Fibroblast of skin of left quadriceps (primary cell): Measurements from ENCODE around the gene SLC8A2.

Source experiments
- DNase-seq, 2 experiments: peaks; one replicate each; pipeline ENCODE4 v3.0.0-alpha.2; 2013; ENCODE audit warnings: low read depth in 2 of 2

The SLC8A2 gene

GRCh38 chr19:47430041-47430802 lies 41.5 kb downstream of the SLC8A2 start:
- no peak for DNase-seq

- DNase-seq: no peak
Observed at GRCh38 chr19:47429140-47429793, 42.4 kb downstream of the SLC8A2 start.

GRCh38 chr19:47428177-47428894 lies 43.4 kb downstream of the SLC8A2 start:
- DNase-seq: peak; percentile 99

GRCh38 chr19:47427241-47428176 lies 44.2 kb downstream of the SLC8A2 start:
- no peak for DNase-seq

- DNase-seq: no peak
Observed at GRCh38 chr19:47423203-47423882, 48.4 kb downstream of the SLC8A2 start.

DNA sequence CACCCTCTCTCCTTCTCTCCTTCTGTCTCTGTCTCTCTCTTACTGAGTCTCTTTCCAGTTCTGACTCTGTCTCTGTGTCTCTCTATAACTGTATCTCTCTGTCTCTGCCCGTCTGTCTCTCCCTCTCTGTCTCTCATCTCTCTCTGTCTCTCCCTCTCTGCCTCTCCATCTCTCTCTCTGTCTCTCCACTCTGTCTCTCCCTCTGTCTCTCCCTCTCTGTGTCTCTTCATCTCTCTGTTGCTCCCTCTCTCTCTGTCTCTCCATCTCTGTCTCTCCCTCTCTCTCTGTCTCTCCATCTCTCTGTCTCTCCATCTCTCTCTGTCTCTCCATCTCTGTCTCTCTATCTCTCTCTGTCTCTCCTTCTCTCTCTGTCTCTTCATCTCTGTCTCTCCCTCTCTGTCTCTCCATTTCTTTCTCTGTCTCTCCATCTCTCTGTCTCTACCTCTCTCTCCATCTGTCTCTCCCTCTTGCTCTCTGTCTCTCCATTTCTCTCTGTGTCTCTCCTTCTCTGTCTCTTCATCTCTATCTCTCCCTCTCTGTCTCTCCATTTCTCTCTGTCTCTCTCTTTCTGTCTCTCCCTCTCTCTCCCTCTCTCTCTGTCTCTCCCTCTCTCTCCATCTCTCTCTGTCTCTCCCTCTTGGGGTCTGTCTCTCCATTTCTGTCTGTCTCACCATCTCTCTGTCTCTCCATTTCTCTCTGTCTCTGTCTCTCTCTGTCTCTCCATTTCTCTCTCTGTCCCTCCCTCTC lies 49.1 kb downstream of the SLC8A2 start:
- no peak for DNase-seq

GRCh38 chr19:47421844-47422395 lies 49.8 kb downstream of the SLC8A2 start:
- no peak for DNase-seq

DNA sequence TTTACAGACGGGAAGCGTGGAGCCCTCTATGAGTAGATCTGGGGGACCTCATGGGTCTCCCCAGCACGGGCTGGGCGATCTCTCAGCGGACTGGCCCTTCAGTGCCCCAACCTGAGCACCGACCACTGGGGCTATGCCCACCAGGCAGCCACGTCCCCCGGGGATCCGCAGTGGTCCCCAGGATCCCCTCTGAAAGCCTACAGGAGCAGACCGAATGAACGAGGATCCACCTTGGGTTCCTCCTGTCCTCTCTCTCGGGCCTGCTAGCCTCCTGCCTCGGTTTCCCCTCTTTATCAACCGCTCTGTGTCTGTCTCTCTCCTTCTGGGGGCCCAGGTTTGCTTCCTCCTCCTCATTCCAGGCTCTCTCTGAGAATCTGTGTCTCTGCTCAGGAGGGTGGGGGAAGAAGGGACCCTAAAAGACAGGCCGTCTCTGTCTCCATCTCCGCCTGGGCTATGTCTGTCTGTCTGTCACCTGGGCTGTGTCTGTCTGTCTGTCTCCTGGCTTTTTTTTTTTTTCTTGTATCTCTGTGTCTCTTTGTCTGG lies 50.4 kb downstream of the SLC8A2 start:
- no peak for DNase-seq

DNA sequence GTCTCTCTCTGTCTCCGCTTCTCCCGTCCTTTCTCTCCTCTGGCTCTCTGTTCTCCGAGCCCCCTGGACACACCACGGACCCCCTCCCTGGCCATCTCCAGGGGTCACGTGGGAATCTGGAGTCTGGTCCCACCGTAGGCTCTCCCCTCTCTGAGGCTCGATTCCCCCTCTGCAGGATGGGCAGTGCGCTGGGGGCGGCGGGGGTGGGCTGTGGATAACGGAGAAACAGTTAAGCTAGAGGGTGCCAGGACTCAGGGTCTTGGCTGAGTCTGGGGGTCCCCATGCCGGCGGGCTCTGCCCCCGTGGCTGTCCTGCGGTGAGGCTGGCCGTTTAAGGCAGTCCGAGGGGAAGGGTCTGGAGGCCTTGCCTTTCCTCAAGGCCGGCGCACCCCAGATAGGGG lies 51.9 kb downstream of the SLC8A2 start:
- DNase-seq: no peak

DNA sequence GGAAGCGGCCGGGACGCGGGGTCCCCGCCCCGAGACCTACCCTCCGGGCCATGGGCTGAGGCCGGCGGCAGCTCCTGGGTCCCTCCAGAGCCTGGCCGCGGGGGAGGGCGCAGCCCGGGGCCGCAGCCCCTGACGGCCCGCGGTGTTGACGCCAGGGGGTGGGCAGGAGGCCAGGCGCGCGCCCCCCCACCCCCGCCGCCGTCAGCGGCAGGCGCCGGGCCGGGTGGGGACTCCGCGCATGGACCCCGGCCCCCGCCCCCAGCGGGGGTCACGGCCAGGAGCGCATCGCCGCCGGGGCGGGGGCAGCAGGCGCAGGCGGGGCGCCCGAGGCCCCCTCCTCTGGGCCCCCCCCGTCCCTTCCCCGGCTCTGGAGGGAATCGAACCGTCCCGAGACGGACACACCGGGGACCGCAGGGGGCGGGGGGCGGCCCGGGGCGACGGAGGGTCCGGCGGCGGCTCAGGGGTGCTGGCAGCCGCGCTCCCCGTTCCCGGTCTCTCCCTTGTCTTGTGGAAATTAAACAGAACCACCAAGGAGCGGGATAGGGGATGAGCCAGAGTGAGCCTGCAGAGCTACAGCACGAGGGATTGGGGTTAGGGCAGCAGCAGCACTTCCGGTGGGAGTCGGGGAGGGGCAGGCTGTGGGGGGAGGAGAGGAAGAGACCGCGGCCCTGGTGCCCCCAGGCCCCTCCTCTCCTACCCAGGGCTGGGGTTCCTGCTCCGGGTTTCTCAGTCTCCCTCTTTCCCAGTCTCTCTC lies 52.5 kb downstream of the SLC8A2 start, which contains the start of gene MEIS3:
MEIS3 (minus strand) TSS at position 498 of the 754 bp plus-strand sequence; CDS start at position 52, 446 bp downstream.
- DNase-seq: no peak

DNA sequence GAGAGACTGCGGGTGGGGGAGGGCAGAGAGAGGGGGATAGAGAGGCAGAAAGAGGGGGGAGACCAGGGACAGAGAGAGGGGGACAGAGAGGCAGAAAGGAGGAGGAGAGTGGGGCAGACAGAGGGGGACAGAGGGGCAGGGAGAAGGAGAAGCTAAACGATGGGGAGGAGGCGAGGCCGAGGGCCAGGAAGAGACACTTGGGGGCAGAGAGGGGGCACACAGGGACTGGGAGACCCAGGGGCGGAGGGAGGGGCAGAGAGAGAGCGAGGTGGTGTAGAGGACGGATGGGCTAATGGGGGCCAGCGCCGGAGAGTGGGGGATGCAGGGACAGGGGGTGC lies 53.0 kb downstream of the SLC8A2 start:
- DNase-seq: no peak

DNA sequence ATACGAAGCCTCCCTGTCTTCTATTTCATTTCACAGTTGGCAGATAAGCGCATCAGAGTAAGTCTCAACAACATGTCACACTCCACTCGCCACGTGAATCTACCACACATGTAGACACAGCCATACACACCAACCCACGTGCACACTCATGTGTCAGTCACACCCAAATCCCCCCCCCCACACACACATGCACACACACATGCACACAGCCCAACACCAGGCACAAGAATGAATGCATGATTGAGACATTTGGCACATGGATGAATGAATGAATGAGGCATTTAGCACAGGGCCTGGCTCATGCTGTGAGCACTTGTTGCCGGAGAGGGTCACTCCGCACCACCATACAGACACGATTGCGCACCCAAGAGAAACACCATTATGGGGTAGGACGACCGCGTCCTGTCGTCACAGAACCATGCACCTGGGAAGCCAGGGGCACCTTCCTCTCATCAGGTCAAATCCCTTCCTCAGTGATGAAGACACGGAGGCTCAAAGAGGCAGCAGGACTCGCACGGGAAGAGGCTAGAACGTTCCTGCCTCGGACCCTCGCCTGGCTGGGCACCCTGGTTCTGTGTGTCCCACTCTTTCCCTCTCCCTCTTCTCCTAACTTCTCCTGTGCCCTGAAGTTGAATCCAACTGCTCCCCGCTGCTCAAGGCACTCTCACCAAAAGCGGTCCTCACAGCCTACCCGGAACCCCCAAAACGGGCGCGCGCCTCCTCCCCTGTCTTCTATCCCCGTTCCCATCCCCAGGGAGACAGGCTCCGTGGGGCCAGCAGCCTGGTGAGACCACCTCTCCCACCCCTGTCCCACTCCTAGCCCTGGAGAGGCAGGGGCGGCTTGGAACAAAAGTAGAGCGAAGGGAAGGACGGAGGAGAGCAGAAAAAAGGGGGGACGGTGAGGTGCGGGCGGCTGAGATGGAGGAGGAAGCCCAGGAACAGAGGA lies 53.7 kb downstream of the SLC8A2 start:
- DNase-seq: no peak

- DNase-seq: no peak
Observed at GRCh38 chr19:47417107-47417745, 54.5 kb downstream of the SLC8A2 start.

GRCh38 chr19:47416643-47416985 lies 55.1 kb downstream of the SLC8A2 start:
- no peak for DNase-seq

GRCh38 chr19:47415953-47416642 lies 55.6 kb downstream of the SLC8A2 start:
- DNase-seq: no peak

GRCh38 chr19:47414469-47414868 lies 57.2 kb downstream of the SLC8A2 start:
- DNase-seq: no peak

GRCh38 chr19:47413941-47414340 lies 57.8 kb downstream of the SLC8A2 start:
- DNase-seq: no peak
